Measurements from ENCODE around the gene SIL1.

SIL1 gene

GRCh38 chr5:139131062-139131461, 67.1 kb downstream of the SIL1 start:
- no peak overlapping the region for H2BK120ac ChIP-seq (ENCODE audit: low read depth, low read length)

GRCh38 chr5:139130214-139130613, 68.0 kb downstream of the SIL1 start:
- H3K79me1 ChIP-seq (replicated peaks; ENCODE audit: low read length, poor library complexity, severe bottlenecking), result peaks cover 22% of the 10 kb centered on the region
- H4K8ac ChIP-seq (ENCODE audit: low read length), result no peak overlapping the region
- H3K18ac ChIP-seq (ENCODE audit: low read depth in 1 of 2, low read length in 2 of 2), result no peak overlapping the region
- no peak overlapping the region for H2BK12ac ChIP-seq (ENCODE audit: low read length in 2 of 2)
- H2AFZ ChIP-seq (ENCODE audit: low read depth, low read length), result no peak overlapping the region
- H2BK5ac ChIP-seq (ENCODE audit: low read depth, low read length, poor library complexity, severe bottlenecking), result no peak overlapping the region
- WGBS, result 100% methylated on average over 2 of the region's 4 CpGs
- no peaks in the 10 kb centered on the region for H3K9me3 ChIP-seq (ENCODE audit: control insufficient read depth, low read length)
- DNase-seq, result no peak
- H3K27me3 ChIP-seq (ENCODE audit: control insufficient read depth in 1 of 2, insufficient read depth in 1 of 2, low read length in 2 of 2), result no peaks in the 10 kb centered on the region
- H3K14ac ChIP-seq (ENCODE audit: low read length in 2 of 2), result no peak overlapping the region
- no peak overlapping the region for H3K23ac ChIP-seq (ENCODE audit: low read length in 2 of 2)
- H3K4me3 ChIP-seq (ENCODE audit: insufficient read depth in 1 of 2, low read depth in 1 of 2, low read length in 2 of 2), result no peak overlapping the region
- no peak overlapping the region for H3K4ac ChIP-seq (ENCODE audit: low read depth in 1 of 2, low read length in 2 of 2)
- H3K36me3 ChIP-seq (ENCODE audit: control insufficient read depth in 1 of 2, insufficient read depth in 2 of 2, low read depth in 1 of 2, low read length in 2 of 2), result peaks cover 14 to 22% of the 10 kb centered on the region in 2 experiments
- no peak overlapping the region for H3K4me2 ChIP-seq (ENCODE audit: low read length, poor library complexity, severe bottlenecking)
- H2BK120ac ChIP-seq (ENCODE audit: low read depth, low read length), result no peak overlapping the region
- no peak overlapping the region for H2BK15ac ChIP-seq (ENCODE audit: low read depth, poor library complexity, severe bottlenecking)
- H2AK5ac ChIP-seq (ENCODE audit: low read length, severe bottlenecking), result no peak overlapping the region
- H3K4me1 ChIP-seq (ENCODE audit: control insufficient read depth, insufficient read depth, low read depth, low read length), result peaks cover 10% of the 10 kb centered on the region
- H4K91ac ChIP-seq (ENCODE audit: low read length), result no peak overlapping the region
- no peak overlapping the region for H3K9ac ChIP-seq (ENCODE audit: low read length)
- H3K27ac ChIP-seq (ENCODE audit: low read length, poor library complexity, severe bottlenecking), result no peak overlapping the region

More at GRCh38 chr5:139131062-139131461, 67.1 kb downstream of the SIL1 start:
- Histone ChIP-seq H2BK15ac (ENCODE audit: low read depth, poor library complexity, severe bottlenecking) (no peak overlapping the region), H3K23ac (ENCODE audit: low read length in 2 of 2) (no peak overlapping the region), H3K4me2 (ENCODE audit: low read length, poor library complexity, severe bottlenecking) (no peak overlapping the region), H3K27ac (ENCODE audit: low read length, poor library complexity, severe bottlenecking) (no peak overlapping the region), H4K8ac (ENCODE audit: low read length) (no peak overlapping the region), H3K9ac (ENCODE audit: low read length) (peak overlapping the region; percentile 53), H3K9me3 (ENCODE audit: control insufficient read depth, low read length) (no peaks in the 10 kb centered on the region), H3K36me3 (ENCODE audit: control insufficient read depth in 1 of 2, insufficient read depth in 2 of 2, low read depth in 1 of 2, low read length in 2 of 2) (peaks cover 10 to 14% of the 10 kb centered on the region in 2 experiments), H3K14ac (ENCODE audit: low read length in 2 of 2) (no peak overlapping the region), H3K4me1 (ENCODE audit: control insufficient read depth, insufficient read depth, low read depth, low read length) (peaks cover 8% of the 10 kb centered on the region), H3K18ac (ENCODE audit: low read depth in 1 of 2, low read length in 2 of 2) (no peak overlapping the region), H2BK12ac (ENCODE audit: low read length in 2 of 2) (no peak overlapping the region), H2BK5ac (ENCODE audit: low read depth, low read length, poor library complexity, severe bottlenecking) (no peak overlapping the region), H4K91ac (ENCODE audit: low read length) (no peak overlapping the region), H3K27me3 (ENCODE audit: control insufficient read depth in 1 of 2, insufficient read depth in 1 of 2, low read length in 2 of 2) (no peaks in the 10 kb centered on the region), H2AK5ac (ENCODE audit: low read length, severe bottlenecking) (no peak overlapping the region), H2AFZ (ENCODE audit: low read depth, low read length) (no peak overlapping the region), H3K4me3 (ENCODE audit: insufficient read depth in 1 of 2, low read depth in 1 of 2, low read length in 2 of 2) (peak overlapping the region in 1 of 2 experiments; percentile 66), H3K4ac (ENCODE audit: low read depth in 1 of 2, low read length in 2 of 2) (no peak overlapping the region), H3K79me1 (replicated peaks; ENCODE audit: low read length, poor library complexity, severe bottlenecking) (peaks cover 23% of the 10 kb centered on the region)
- WGBS, result 67% methylated on average over 3 of the region's 3 CpGs
- no peak for DNase-seq

GRCh38 chr5:139126711-139127111, 71.5 kb downstream of the SIL1 start:
- no peak overlapping the region for H3K4me3 ChIP-seq (ENCODE audit: insufficient read depth in 1 of 2, low read depth in 1 of 2, low read length in 2 of 2)
- WGBS, result 82% methylated on average over 3 of the region's 3 CpGs
- H2BK120ac ChIP-seq (ENCODE audit: low read depth, low read length), result no peak overlapping the region
- H3K14ac ChIP-seq (ENCODE audit: low read length in 2 of 2), result no peak overlapping the region
- no peak overlapping the region for H2BK5ac ChIP-seq (ENCODE audit: low read depth, low read length, poor library complexity, severe bottlenecking)
- no peak overlapping the region for H4K8ac ChIP-seq (ENCODE audit: low read length)
- H4K91ac ChIP-seq (ENCODE audit: low read length), result no peak overlapping the region
- H3K79me1 ChIP-seq (replicated peaks; ENCODE audit: low read length, poor library complexity, severe bottlenecking), result peaks cover 20% of the 10 kb centered on the region
- H3K18ac ChIP-seq (ENCODE audit: low read depth in 1 of 2, low read length in 2 of 2), result no peak overlapping the region
- no peak overlapping the region for H2BK15ac ChIP-seq (ENCODE audit: low read depth, poor library complexity, severe bottlenecking)
- H3K9ac ChIP-seq (ENCODE audit: low read length), result no peak overlapping the region
- peaks cover 8% of the 10 kb centered on the region for H3K4me1 ChIP-seq (ENCODE audit: control insufficient read depth, insufficient read depth, low read depth, low read length)
- H3K9me3 ChIP-seq (ENCODE audit: control insufficient read depth, low read length), result no peaks in the 10 kb centered on the region
- H3K4me2 ChIP-seq (ENCODE audit: low read length, poor library complexity, severe bottlenecking), result no peak overlapping the region
- no peak overlapping the region for H3K23ac ChIP-seq (ENCODE audit: low read length in 2 of 2)
- no peak overlapping the region for H2AFZ ChIP-seq (ENCODE audit: low read depth, low read length)
- no peaks in the 10 kb centered on the region for H3K27me3 ChIP-seq (ENCODE audit: control insufficient read depth in 1 of 2, insufficient read depth in 1 of 2, low read length in 2 of 2)
- no peak overlapping the region for H3K27ac ChIP-seq (ENCODE audit: low read length, poor library complexity, severe bottlenecking)
- H2BK12ac ChIP-seq (ENCODE audit: low read length in 2 of 2), result no peak overlapping the region
- no peak overlapping the region for H3K4ac ChIP-seq (ENCODE audit: low read depth in 1 of 2, low read length in 2 of 2)
- H2AK5ac ChIP-seq (ENCODE audit: low read length, severe bottlenecking), result no peak overlapping the region
- DNase-seq, result no peak
- H3K36me3 ChIP-seq (ENCODE audit: control insufficient read depth in 1 of 2, insufficient read depth in 2 of 2, low read depth in 1 of 2, low read length in 2 of 2), result peaks cover 21 to 40% of the 10 kb centered on the region in 2 experiments

- H3K9ac ChIP-seq (ENCODE audit: low read length), result no peak overlapping the region
- peaks cover 22% of the 10 kb centered on the region for H3K79me1 ChIP-seq (replicated peaks; ENCODE audit: low read length, poor library complexity, severe bottlenecking)
- H4K8ac ChIP-seq (ENCODE audit: low read length), result no peak overlapping the region
- H2BK5ac ChIP-seq (ENCODE audit: low read depth, low read length, poor library complexity, severe bottlenecking), result no peak overlapping the region
- H3K36me3 ChIP-seq (ENCODE audit: control insufficient read depth in 1 of 2, insufficient read depth in 2 of 2, low read depth in 1 of 2, low read length in 2 of 2), result peaks cover 23 to 44% of the 10 kb centered on the region in 2 experiments
- peaks cover 2% of the 10 kb centered on the region for H3K4me1 ChIP-seq (ENCODE audit: control insufficient read depth, insufficient read depth, low read depth, low read length)
- no peak overlapping the region for H3K4me2 ChIP-seq (ENCODE audit: low read length, poor library complexity, severe bottlenecking)
- no peak for DNase-seq
- H3K4ac ChIP-seq (ENCODE audit: low read depth in 1 of 2, low read length in 2 of 2), result no peak overlapping the region
- peak overlapping the region in 1 of 2 experiments; percentile 74 for H3K23ac ChIP-seq (ENCODE audit: low read length in 2 of 2)
- H2AK5ac ChIP-seq (ENCODE audit: low read length, severe bottlenecking), result no peak overlapping the region
- H2BK12ac ChIP-seq (ENCODE audit: low read length in 2 of 2), result no peak overlapping the region
- no peak overlapping the region for H3K4me3 ChIP-seq (ENCODE audit: insufficient read depth in 1 of 2, low read depth in 1 of 2, low read length in 2 of 2)
- no peak overlapping the region for H2BK120ac ChIP-seq (ENCODE audit: low read depth, low read length)
- no peak overlapping the region for H3K27ac ChIP-seq (ENCODE audit: low read length, poor library complexity, severe bottlenecking)
- no peak overlapping the region for H2BK15ac ChIP-seq (ENCODE audit: low read depth, poor library complexity, severe bottlenecking)
- no peak overlapping the region for H4K91ac ChIP-seq (ENCODE audit: low read length)
- 92% methylated on average over 1 of the region's 1 CpG for WGBS
- H3K9me3 ChIP-seq (ENCODE audit: control insufficient read depth, low read length), result no peaks in the 10 kb centered on the region
- H2AFZ ChIP-seq (ENCODE audit: low read depth, low read length), result no peak overlapping the region
- no peak overlapping the region for H3K18ac ChIP-seq (ENCODE audit: low read depth in 1 of 2, low read length in 2 of 2)
- no peak overlapping the region for H3K14ac ChIP-seq (ENCODE audit: low read length in 2 of 2)
- H3K27me3 ChIP-seq (ENCODE audit: control insufficient read depth in 1 of 2, insufficient read depth in 1 of 2, low read length in 2 of 2), result no peaks in the 10 kb centered on the region
Measured at GRCh38 chr5:139125991-139126390, 72.2 kb downstream of the SIL1 start.

Data from mesenchymal stem cell (in vitro differentiated cells and primary cell).